ENCODE measurements around the gene ADAM22.

DNA sequence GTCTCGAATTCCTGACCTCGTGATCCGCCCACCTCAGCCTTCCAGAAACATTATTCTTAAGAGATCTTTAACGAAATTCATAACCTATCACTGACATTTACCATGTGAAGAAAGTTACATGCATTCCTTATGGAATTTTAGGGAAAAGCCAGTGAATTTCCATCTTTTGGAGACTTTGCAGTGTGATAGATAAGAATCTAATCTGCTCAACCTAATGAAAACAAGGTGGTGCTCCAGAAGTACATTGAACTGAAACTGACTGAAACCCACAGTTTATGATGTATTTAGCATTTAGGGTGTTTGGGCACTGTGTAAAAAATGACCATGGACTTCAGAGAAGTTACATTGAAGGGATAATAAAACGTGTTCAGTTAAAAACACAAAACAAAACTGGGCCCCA, 242.1 kb downstream of the ADAM22 start:
- TF ChIP-seq, protein P1, sequence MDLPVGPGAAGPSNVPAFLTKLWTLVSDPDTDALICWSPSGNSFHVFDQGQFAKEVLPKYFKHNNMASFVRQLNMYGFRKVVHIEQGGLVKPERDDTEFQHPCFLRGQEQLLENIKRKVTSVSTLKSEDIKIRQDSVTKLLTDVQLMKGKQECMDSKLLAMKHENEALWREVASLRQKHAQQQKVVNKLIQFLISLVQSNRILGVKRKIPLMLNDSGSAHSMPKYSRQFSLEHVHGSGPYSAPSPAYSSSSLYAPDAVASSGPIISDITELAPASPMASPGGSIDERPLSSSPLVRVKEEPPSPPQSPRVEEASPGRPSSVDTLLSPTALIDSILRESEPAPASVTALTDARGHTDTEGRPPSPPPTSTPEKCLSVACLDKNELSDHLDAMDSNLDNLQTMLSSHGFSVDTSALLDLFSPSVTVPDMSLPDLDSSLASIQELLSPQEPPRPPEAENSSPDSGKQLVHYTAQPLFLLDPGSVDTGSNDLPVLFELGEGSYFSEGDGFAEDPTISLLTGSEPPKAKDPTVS (IDR thresholded peaks at IDR 0.05; ENCODE audit: low read depth, low read length): no peak
- TF ChIP-seq ZNF384 (IDR thresholded peaks at IDR 0.05; ENCODE audit: borderline replicate concordance, low read depth, low read length) (no peak), TBL1XR1 (IDR thresholded peaks at IDR 0.05; ENCODE audit: low read depth, low read length) (no peak), POLR2AphosphoS2 (IDR thresholded peaks at IDR 0.05; ENCODE audit: low read depth, low read length) (no peak), JUNB (IDR thresholded peaks at IDR 0.05) (no peak), RAD21 (IDR thresholded peaks at IDR 0.05; ENCODE audit: insufficient read depth, low read depth, low read length) (no peak)
- TF ChIP-seq, protein P2, sequence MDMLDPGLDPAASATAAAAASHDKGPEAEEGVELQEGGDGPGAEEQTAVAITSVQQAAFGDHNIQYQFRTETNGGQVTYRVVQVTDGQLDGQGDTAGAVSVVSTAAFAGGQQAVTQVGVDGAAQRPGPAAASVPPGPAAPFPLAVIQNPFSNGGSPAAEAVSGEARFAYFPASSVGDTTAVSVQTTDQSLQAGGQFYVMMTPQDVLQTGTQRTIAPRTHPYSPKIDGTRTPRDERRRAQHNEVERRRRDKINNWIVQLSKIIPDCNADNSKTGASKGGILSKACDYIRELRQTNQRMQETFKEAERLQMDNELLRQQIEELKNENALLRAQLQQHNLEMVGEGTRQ (IDR thresholded peaks at IDR 0.05; ENCODE audit: borderline replicate concordance, low read depth, low read length): no peak
- TF ChIP-seq, protein P3, sequence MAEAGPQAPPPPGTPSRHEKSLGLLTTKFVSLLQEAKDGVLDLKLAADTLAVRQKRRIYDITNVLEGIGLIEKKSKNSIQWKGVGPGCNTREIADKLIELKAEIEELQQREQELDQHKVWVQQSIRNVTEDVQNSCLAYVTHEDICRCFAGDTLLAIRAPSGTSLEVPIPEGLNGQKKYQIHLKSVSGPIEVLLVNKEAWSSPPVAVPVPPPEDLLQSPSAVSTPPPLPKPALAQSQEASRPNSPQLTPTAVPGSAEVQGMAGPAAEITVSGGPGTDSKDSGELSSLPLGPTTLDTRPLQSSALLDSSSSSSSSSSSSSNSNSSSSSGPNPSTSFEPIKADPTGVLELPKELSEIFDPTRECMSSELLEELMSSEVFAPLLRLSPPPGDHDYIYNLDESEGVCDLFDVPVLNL (IDR thresholded peaks at IDR 0.05; ENCODE audit: low read depth, low read length): no peak

Data from GM12878 (cell line).